ENCODE data around the gene COTL1.

DNA sequence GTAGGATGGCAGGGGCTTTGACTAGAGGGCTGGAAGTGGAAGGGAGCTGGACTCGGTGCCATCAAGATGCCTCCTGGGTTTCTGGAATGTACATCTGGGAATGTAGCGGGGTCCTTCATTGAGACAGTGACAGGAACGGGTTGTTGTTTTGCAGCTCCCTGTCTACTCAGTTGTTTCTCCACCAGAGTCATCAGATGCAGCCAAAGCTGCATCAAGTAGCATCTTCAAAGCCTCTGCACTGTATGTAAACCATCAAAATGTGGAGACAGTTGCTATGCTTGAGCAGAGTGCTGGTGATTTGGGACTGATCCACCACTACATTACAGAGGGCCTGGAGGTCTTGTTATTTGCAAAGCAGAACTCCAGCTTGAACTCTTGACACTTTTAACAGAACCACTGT is 88.3 kb downstream of the COTL1 start:
- TF ChIP-seq POLR2A (IDR thresholded peaks at IDR 0.05; ENCODE audit: low read length), result no peak
- TF ChIP-seq, protein P1, sequence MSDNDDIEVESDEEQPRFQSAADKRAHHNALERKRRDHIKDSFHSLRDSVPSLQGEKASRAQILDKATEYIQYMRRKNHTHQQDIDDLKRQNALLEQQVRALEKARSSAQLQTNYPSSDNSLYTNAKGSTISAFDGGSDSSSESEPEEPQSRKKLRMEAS (IDR thresholded peaks at IDR 0.05), result no peak
- TF ChIP-seq, protein P2, sequence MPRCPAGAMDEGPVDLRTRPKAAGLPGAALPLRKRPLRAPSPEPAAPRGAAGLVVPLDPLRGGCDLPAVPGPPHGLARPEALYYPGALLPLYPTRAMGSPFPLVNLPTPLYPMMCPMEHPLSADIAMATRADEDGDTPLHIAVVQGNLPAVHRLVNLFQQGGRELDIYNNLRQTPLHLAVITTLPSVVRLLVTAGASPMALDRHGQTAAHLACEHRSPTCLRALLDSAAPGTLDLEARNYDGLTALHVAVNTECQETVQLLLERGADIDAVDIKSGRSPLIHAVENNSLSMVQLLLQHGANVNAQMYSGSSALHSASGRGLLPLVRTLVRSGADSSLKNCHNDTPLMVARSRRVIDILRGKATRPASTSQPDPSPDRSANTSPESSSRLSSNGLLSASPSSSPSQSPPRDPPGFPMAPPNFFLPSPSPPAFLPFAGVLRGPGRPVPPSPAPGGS (IDR thresholded peaks at IDR 0.05), result no peak
- TF ChIP-seq, protein P3, sequence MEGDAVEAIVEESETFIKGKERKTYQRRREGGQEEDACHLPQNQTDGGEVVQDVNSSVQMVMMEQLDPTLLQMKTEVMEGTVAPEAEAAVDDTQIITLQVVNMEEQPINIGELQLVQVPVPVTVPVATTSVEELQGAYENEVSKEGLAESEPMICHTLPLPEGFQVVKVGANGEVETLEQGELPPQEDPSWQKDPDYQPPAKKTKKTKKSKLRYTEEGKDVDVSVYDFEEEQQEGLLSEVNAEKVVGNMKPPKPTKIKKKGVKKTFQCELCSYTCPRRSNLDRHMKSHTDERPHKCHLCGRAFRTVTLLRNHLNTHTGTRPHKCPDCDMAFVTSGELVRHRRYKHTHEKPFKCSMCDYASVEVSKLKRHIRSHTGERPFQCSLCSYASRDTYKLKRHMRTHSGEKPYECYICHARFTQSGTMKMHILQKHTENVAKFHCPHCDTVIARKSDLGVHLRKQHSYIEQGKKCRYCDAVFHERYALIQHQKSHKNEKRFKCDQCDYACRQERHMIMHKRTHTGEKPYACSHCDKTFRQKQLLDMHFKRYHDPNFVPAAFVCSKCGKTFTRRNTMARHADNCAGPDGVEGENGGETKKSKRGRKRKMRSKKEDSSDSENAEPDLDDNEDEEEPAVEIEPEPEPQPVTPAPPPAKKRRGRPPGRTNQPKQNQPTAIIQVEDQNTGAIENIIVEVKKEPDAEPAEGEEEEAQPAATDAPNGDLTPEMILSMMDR (IDR thresholded peaks at IDR 0.05), result no peak
- TF ChIP-seq HOXA7 (CRISPR knock-in tag; IDR thresholded peaks at IDR 0.05), result no peak
- TF ChIP-seq FOXS1 (CRISPR knock-in tag; IDR thresholded peaks at IDR 0.05), result no peak
- TF ChIP-seq, protein P4, sequence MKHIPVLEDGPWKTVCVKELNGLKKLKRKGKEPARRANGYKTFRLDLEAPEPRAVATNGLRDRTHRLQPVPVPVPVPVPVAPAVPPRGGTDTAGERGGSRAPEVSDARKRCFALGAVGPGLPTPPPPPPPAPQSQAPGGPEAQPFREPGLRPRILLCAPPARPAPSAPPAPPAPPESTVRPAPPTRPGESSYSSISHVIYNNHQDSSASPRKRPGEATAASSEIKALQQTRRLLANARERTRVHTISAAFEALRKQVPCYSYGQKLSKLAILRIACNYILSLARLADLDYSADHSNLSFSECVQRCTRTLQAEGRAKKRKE (CRISPR knock-in tag; IDR thresholded peaks at IDR 0.05; ENCODE audit: low read depth), result no peak
- TF ChIP-seq, protein P5, sequence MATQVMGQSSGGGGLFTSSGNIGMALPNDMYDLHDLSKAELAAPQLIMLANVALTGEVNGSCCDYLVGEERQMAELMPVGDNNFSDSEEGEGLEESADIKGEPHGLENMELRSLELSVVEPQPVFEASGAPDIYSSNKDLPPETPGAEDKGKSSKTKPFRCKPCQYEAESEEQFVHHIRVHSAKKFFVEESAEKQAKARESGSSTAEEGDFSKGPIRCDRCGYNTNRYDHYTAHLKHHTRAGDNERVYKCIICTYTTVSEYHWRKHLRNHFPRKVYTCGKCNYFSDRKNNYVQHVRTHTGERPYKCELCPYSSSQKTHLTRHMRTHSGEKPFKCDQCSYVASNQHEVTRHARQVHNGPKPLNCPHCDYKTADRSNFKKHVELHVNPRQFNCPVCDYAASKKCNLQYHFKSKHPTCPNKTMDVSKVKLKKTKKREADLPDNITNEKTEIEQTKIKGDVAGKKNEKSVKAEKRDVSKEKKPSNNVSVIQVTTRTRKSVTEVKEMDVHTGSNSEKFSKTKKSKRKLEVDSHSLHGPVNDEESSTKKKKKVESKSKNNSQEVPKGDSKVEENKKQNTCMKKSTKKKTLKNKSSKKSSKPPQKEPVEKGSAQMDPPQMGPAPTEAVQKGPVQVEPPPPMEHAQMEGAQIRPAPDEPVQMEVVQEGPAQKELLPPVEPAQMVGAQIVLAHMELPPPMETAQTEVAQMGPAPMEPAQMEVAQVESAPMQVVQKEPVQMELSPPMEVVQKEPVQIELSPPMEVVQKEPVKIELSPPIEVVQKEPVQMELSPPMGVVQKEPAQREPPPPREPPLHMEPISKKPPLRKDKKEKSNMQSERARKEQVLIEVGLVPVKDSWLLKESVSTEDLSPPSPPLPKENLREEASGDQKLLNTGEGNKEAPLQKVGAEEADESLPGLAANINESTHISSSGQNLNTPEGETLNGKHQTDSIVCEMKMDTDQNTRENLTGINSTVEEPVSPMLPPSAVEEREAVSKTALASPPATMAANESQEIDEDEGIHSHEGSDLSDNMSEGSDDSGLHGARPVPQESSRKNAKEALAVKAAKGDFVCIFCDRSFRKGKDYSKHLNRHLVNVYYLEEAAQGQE (IDR thresholded peaks at IDR 0.05), result no peak
- TF ChIP-seq NR3C1 (IDR thresholded peaks at IDR 0.05), result no peak
- no peak for TF ChIP-seq CBX2 (IDR thresholded peaks at IDR 0.05; ENCODE audit: borderline replicate concordance, low read depth)
- no peak for TF ChIP-seq NFE2L2 (conservative IDR thresholded peaks at IDR 0.05; ENCODE audit: low read length)

All from A549 (cell line).